22Rv1 (cell line): ENCODE data around the gene OR2Y1.

ENCODE experiments used
- ZFX ChIP-seq: fragments of 450-650 bp; IDR thresholded peaks from 2 replicates; pipeline ENCODE4 v1.6.1; 2017; ENCODE audit warnings: antibody characterized with exemption, borderline replicate concordance
- TF ChIP-seq, protein P1 (sequence below): fragments of 450-650 bp; IDR thresholded peaks from 2 replicates; pipeline ENCODE4 v1.5.1; 2017; ENCODE audit warnings: mild to moderate bottlenecking

- TF ChIP-seq, protein P1, sequence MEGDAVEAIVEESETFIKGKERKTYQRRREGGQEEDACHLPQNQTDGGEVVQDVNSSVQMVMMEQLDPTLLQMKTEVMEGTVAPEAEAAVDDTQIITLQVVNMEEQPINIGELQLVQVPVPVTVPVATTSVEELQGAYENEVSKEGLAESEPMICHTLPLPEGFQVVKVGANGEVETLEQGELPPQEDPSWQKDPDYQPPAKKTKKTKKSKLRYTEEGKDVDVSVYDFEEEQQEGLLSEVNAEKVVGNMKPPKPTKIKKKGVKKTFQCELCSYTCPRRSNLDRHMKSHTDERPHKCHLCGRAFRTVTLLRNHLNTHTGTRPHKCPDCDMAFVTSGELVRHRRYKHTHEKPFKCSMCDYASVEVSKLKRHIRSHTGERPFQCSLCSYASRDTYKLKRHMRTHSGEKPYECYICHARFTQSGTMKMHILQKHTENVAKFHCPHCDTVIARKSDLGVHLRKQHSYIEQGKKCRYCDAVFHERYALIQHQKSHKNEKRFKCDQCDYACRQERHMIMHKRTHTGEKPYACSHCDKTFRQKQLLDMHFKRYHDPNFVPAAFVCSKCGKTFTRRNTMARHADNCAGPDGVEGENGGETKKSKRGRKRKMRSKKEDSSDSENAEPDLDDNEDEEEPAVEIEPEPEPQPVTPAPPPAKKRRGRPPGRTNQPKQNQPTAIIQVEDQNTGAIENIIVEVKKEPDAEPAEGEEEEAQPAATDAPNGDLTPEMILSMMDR: no peak
- no peak for TF ChIP-seq ZFX
These were observed 587 bp downstream of the OR2Y1 start for GRCh38 chr5:180739271-180739670.
